Measurements from ENCODE around the gene TMEM221.

The TMEM221 gene

DNA sequence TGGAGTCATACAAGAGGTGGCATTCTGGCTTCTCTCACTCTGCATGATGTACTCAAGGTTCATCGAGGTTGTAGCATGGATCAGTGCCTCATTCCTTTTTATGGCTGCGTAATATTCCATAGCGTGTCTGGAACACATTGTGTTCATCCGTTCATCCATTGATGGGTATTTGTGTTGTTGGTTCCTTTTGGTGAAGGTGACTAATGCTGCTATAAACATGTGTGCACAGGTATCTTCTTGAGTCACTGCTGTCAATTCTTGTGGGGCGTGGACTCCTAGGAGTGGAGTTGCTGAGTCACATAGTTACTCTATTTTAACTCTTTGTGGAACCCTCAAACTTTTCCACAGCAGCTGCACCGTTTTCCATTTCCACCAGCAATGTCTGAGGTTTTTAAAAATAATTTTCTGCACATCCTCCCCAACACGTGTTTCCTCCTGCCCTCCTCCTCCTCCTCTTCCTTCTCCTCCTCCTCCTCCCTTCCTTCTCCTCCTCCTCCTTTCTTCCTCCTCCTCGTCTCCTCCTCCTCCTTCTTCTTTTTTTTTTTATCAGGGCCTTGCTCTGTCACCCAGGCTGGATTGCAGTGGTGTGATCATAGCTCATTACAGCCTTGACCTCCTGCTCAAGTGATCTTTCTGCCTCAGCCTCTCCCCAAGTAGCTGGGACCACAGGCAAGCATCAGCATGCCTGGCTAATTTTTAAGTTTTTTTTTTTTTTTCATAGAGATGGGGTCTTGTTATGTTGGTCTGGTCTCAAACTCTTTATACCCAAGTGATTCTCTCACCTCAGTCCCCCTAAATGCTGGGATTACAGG lies 2.0 kb upstream of the TMEM221 start:
- peaks cover 29% of the 10 kb centered on the region for H3K27me3 ChIP-seq
- H3K4me1 ChIP-seq: no peaks in the 10 kb centered on the region
- H3K4me3 ChIP-seq (ENCODE audit: low read depth, low read length): no peak overlapping the region
- TF ChIP-seq, protein P1, sequence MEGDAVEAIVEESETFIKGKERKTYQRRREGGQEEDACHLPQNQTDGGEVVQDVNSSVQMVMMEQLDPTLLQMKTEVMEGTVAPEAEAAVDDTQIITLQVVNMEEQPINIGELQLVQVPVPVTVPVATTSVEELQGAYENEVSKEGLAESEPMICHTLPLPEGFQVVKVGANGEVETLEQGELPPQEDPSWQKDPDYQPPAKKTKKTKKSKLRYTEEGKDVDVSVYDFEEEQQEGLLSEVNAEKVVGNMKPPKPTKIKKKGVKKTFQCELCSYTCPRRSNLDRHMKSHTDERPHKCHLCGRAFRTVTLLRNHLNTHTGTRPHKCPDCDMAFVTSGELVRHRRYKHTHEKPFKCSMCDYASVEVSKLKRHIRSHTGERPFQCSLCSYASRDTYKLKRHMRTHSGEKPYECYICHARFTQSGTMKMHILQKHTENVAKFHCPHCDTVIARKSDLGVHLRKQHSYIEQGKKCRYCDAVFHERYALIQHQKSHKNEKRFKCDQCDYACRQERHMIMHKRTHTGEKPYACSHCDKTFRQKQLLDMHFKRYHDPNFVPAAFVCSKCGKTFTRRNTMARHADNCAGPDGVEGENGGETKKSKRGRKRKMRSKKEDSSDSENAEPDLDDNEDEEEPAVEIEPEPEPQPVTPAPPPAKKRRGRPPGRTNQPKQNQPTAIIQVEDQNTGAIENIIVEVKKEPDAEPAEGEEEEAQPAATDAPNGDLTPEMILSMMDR (IDR thresholded peaks at IDR 0.05; ENCODE audit: low read depth, low read length): no peak
- no peak for DNase-seq
- no peaks in the 10 kb centered on the region for H3K36me3 ChIP-seq
- no peaks in the 10 kb centered on the region; the same call in 1 of the 2 replicates for H3K9me3 ChIP-seq

DNA sequence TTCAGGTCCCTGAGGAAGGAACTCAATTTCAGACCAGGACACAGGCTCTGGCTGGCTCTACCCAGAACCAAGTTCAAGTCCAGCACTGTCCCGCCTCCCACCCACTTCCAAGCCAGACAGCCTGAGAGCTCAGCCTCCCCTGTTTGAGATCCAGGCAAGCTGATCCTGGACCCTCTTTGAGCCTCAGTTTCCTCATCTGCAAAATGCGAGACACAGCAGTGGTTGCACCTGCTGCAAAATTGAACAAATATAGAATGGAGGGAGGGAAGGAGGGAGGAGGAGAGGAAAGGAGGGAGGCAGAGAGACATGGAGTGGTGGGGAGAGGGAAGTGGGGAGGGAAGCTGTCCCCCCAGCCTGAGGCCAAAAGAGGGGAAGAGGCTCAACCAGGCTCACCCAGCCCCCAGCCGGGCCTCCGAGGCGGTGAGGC lies 751 bp downstream of the TMEM221 start:
- no peak for DNase-seq
- no peak overlapping the region for H3K4me3 ChIP-seq (ENCODE audit: low read depth, low read length)

DNA sequence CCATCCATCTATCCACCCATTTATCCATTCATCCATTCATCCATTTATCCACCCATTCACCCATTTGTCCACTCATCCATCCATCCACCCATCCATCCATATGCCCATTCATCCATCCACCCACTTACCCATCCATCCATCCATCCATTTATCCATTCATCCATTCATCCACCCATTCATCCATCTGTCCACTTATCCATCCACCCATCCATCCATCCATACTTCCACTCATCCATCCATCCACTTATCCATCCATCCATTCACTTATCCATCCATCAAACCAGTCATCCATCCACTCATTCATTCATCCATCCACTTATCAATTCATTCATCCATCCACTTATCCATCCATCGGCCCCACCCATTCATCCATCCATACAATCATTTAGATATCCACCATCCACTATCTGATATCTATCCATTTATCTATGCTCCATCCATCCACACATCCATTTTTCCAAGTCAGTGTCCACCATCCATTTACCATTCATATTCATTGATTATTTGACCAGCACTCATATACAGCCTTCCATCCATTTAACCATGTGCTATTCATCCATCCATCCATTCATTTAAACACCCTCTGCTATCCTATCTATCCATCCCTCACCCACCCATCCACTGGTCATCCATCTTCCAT lies 2.8 kb downstream of the TMEM221 start:
- Histone ChIP-seq H3K36me3 (no peaks in the 10 kb centered on the region), H3K4me3 (ENCODE audit: low read depth, low read length) (no peak overlapping the region), H3K27me3 (peaks cover 14% of the 10 kb centered on the region), H3K4me1 (no peaks in the 10 kb centered on the region), H3K9me3 (no peaks in the 10 kb centered on the region; the same call in 1 of the 2 replicates)
- TF ChIP-seq, protein P1 (IDR thresholded peaks at IDR 0.05; ENCODE audit: low read depth, low read length): no peak
- DNase-seq: no peak

More for the DNA sequence above, 751 bp downstream of the TMEM221 start:
- Histone ChIP-seq H3K27me3 (peaks cover 14% of the 10 kb centered on the region), H3K36me3 (no peaks in the 10 kb centered on the region), H3K4me1 (no peaks in the 10 kb centered on the region), H3K9me3 (no peaks in the 10 kb centered on the region; the same call in 1 of the 2 replicates)
- TF ChIP-seq, protein P1 (IDR thresholded peaks at IDR 0.05; ENCODE audit: low read depth, low read length): no peak

DNA sequence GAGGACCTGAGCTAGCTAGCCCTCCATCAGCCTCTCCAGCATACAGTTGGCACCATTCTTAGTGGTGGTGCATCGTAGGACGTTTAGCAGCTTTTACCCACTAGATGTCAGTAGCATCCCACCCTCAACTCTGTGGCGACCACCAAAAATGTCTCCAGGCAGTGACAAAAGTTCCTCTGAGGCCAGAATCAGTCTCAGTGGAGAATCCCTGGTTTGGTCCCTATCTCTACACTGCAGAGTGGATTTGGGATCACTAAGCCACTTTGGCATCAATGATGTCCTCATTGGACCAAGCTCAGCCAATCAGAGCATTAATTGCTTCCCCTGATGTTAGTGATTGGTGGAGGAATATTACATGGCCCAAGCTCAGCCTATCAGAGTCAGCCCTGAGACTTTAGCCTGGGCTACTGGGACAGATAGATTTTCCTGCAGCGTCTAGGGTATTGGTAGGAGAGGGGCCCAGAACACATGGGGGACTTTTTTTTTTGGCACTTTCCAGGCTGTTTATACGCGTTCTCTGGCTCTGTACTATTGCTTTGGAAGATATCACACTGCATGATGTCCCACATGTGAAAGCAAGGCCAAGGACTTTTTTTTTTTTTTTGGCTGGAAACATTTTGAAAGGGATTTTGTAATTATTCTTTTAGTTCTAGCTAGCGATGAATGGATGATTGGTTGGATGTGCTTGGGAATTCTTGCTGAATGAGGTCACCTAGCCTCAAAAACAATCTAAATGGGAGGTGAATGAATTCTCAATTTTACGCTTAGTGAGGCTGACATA lies 7.0 kb downstream of the TMEM221 start:
- Histone ChIP-seq H3K36me3 (no peaks in the 10 kb centered on the region), H3K4me3 (ENCODE audit: low read depth, low read length) (no peak overlapping the region), H3K4me1 (no peaks in the 10 kb centered on the region), H3K27me3 (peaks cover 6% of the 10 kb centered on the region; the same call in 1 of the 2 replicates), H3K9me3 (no peaks in the 10 kb centered on the region)
- TF ChIP-seq, protein P1 (IDR thresholded peaks at IDR 0.05; ENCODE audit: low read depth, low read length): peak; percentile 55
- peak; percentile 32 for DNase-seq

DNA sequence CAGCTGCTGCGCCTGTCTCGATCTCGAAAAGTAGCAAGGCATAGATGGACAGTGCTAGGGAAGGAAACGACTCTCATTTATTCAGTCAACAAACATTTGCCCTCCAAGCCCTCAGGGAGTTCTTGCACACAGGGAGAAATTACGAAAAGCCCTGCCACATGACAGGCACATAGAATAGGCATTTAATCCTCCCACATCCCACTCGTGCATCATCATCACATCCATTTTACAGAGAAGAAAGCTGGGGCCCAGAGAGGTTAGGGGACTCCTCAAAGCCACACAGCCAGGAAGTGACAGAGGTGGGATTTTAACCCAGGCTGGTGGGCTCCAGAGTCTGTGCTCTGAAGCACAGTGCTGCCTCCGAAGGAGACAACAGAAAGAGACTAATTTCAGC lies 11.6 kb downstream of the TMEM221 start:
- no peaks in the 10 kb centered on the region for H3K9me3 ChIP-seq
- no peak for DNase-seq
- TF ChIP-seq, protein P1 (IDR thresholded peaks at IDR 0.05; ENCODE audit: low read depth, low read length): no peak

More for the DNA sequence above, 11.6 kb downstream of the TMEM221 start:
- Histone ChIP-seq H3K4me1 (no peaks in the 10 kb centered on the region), H3K36me3 (no peaks in the 10 kb centered on the region), H3K4me3 (ENCODE audit: low read depth, low read length) (no peak overlapping the region), H3K27me3 (peaks cover 6% of the 10 kb centered on the region; the same call in 1 of the 2 replicates)
